ELF-1 (cell line): ENCODE measurements around the gene OGT.
"Not testable (repeated sequence)": the region's sequence is repeated elsewhere in the genome, so short reads cannot be mapped to it uniquely, and the experiment has no call there.

Experiments
- DNase-seq: peaks from one replicate; pipeline ENCODE4 v3.0.0-alpha.2; 2016; ENCODE audit warnings: low read depth, low spot score

OGT gene

DNA sequence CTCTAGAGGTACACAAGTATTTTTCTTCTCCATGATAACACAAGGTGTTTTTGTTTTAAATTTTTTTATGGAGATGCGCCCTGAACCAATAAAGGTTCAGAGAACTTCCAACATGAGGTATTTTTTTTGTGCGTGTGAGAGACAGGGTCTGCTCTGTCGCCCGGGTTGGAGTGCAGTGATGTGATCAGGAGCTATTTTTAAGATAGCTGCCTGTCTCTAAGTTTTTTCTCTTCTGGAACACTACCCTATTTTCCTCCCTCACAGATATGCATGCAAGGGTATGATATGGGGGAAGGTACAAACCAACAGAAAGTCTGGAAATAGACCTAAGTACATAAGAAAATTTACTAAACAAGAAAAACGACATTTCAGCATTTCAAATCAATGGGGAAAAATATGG lies 48.3 kb downstream of the OGT start:
- no peak for DNase-seq

DNA sequence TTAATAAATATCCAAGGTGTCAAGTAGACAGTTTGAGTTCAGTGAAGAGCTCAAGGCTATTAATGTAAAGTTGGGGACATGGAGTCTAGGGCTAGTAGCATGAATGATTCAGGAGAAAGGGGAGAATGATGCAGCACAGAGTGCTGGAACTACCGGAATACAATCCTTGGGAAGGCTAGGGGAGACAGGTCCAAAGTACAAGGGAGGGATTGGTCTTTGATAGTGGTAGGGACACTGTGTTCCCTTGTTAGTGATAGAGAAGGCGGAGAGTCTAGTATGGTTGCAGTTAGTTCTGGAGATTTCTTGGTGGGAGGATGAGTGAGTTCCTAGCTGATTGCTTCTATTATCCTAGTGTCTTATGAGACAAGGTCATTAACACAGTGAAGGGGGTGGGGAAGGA lies 54.0 kb downstream of the OGT start:
- no peak for DNase-seq

DNA sequence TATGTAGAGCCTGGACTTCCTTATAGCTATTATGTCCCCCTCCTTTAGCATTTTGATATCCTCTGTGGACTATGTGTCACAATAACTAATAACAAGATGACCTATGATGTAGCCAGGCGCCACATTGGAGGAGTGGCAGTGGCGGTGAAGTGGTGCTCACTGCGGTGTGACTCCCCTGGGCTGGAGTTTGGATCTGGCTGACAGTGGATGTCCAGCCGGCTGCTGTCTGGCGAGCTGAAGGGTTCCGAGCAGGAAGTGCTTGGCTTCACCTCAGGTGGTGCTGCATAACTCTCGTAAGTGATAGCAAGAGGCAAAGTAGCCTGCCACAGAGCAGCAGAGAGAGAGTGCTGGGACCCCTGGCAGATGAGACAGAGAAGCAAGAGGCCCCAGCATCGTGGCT lies 60.3 kb downstream of the OGT start:
- DNase-seq: not testable (repeated sequence)

DNA sequence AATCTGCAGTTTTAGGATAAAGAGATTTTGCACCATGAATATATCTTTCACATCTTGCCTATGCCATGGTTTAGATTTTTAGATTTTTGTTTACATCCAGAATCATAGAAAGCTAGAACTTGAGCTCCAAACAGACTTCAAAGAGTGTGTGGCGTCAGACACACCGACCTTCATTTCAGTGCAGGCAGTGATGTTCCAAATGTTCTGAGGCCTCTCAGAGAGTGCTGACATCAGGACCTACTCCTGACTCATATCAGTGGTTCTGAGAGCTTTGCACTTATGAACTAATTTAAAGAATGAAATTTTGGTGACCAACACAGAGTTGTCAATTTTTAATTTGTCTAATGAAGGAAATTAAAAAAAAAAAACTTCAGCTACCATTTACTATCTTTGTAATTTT lies 67.1 kb downstream of the OGT start:
- DNase-seq: no peak

DNA sequence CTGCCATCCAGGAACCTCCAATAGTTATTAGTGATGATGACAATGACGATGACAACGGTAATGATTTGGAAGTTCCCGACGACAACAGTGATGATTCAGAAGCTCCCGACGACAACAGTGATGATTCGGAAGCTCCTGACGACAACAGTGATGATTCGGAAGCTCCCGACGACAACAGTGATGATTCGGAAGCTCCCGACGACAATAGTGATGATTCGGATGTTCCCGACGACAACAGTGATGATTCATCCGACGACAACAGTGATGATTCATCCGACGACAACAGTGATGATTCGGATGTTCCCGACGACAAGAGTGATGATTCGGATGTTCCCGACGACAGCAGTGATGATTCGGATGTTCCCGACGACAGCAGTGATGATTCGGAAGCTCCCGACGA lies 70.7 kb downstream of the OGT start:
- no peak for DNase-seq

DNA sequence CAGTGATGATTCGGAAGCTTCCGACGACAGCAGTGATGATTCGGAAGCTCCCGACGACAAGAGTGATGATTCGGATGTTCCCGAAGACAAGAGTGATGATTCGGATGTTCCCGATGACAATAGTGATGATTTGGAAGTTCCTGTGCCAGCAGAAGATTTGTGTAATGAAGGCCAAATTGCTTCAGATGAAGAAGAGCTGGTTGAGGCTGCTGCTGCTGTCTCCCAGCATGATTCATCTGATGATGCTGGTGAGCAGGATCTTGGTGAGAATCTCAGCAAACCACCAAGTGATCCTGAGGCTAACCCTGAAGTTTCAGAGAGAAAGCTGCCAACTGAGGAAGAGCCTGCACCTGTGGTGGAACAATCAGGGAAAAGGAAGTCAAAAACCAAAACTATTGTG lies 71.2 kb downstream of the OGT start:
- no peak for DNase-seq

DNA sequence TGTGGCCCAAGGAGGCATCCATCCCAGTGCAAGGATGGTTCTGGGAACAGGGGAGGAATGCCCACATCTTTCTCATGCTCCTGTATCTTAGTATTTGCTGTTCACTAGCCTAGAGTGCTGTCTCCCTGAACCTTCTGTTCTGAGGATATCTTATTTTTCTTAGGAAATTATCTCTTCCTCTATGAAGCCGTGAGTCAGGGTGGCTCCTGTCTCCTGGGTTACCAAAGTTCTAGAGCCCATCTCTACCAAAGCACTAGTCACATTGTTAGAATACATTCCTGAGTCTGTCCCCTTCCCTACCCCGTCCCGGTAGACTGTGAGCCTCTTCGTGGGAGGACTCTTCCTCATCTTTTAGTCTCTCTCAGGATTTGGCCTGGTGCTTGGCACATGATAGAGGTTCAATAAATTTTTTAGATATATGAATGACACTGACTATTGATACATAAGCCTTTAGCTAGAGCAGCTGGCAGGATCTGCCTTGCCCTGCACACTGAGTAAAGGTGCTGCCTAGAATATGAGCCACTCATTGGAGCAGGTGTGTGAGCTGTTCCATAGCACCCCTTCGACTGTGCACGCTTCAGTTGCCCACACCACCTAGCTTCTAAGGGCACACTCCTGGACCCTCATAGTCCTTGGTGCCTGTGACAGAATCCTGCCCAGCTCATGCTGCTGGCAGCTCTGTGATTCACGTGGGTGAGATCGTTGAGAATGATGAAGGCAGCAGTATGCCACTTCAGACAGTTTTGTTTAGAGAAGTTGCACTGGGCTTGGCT lies 72.1 kb downstream of the OGT start:
- no peak for DNase-seq

DNA sequence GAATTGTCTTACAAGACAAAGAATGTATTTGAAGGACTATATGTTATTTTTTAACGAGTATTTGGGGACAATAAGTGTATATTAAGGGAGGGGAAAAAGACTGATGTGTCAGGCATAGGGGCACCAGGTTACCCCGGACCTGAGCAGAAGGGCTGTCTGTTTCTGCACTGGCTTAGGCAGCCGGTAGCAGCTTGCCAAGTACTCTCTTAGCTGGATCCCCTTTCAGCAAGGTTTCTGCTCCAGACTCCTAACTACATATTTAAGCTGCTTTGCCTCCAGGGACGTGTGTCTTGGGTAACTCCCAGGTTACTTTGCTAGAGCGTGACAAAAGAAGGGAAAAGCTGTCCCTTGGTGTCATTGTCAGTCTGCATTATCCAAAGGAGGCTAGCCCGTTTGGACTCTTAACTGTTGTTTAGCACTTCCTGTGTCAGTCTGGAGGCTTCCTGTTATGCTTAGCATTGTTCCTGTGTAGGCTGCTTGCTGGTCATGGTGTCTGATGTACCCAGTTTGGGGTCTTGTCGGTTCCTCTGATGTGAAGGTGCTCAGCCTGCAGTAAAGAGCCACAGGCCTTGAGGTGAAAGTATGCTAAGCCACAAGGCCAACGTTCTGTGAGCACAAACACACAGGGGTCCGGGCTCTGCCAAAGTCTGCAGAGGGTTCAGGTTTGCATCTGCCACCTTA lies 73.8 kb downstream of the OGT start:
- DNase-seq: no peak

DNA sequence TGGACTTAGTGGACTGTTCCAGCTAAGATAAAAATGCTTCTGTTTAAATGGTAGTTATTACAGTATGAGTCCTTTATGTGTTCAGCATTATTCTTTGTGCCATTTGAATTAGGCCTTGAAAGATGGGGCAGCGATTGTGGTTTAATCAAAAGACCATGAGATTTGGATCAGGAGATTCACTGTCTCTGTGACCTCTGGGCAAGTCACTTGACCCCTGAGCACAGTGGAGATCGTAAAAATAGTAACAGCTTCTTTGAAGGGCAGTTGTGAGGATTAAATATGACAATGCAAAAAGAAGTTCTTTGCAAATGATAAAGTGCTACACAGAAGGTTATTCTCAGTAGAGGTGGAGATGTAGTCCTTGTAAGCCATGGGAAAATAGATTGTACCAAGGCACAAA lies 74.6 kb downstream of the OGT start:
- no peak for DNase-seq

DNA sequence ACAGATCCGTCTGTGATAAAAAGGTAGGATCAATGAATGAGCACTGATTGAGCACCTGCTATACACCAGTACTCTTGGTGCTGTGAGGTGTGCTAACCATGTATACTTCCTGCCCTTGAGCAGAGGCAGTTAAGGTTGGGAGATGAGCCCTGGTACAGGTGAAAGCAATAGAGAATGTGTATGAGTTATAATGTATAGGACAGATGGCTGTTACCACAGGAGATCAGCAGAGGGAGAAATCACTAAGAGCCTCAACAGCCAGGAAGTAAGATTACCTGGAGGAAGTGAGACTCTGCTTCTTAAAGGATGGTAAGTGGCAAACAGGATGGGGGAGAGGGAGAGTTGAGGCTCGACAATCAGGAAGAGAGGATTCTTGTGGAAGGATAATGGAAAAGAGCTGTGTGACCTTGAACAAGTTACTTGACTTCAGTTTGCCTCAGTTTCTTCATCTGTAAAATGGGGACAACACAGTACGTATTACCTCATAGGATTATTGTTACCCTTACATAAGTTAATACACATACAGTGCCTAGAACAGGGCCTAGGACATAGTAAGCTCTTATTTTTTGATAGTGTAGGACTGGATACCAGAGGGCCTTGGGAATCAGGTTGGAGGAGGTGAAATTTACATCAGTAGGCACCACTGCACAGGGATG lies 76.3 kb downstream of the OGT start:
- no peak for DNase-seq

DNA sequence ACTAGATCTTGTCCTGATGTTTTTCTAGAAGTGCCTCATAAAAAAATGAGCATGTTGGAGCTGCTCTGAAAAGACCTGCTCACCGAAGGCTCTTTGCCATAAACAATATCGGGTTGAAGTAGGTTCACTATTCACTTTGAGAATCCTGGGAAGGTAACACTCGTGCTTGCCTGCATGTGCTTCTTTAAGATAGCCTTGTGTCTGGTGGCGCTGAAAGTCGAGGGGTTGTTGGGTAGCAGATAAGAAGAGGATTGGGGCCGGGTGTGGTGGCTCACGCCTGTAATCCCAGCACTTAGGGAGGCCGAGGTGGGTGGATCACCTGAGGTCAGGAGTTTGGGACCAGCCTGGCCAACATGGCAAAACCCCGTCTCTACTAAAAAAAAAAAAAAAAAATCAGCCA lies 78.8 kb downstream of the OGT start:
- DNase-seq: not testable (repeated sequence)

DNA sequence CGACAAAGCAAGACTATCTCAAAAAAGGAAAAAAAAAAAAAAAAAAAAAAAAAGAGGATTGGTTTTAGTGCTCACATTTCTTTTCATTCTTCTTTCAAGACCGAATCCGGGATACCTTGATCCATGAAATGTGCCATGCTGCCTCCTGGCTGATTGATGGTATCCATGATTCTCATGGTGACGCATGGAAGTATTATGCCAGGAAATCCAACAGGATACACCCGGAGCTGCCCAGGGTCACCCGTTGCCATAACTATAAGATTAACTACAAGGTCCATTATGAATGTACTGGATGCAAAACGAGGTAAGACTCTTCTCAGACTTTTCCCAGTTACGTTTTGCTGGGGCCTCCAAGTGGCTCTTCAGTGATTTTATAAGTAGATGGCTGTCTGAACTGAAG lies 79.4 kb downstream of the OGT start:
- DNase-seq: no peak

DNA sequence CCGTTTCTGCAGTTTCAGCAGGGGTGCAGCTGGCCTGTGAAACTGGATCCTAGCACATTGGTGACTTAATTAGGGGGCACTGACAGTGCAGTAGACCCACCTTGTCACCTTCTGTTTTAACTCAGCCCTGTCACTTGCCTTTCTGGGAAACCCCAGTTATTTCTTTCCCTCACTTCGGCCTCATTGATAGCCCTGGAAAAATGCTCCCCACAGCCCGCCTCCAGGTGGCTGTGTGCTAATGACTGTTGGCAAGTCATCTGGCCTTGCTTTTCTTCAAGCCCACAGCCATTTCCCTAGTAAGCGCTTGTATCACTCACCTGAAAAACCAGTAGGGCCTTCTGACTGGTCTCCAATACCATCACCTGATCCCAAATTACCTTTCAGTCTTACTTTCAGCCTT lies 82.2 kb downstream of the OGT start:
- DNase-seq: no peak

DNA sequence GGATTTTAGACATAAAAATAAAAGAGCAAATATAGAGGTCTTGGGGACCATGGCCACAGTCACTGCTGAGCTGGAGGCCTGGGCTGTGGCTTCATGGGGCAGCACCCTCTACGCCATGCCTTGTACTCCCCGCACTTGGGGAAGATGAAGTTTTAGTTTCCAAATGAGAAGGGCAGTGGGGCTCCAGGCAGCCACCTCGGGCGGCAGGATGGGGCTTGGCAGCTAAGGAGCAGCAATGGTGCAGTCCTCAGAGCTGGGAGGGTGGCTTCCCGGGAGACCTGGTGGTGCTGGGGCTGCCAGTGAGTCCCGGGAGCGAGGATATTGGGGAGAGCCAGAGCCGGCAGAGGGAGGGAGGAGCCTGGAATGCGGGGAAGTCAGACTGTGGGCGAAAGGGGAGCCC lies 83.0 kb downstream of the OGT start:
- no peak for DNase-seq

DNA sequence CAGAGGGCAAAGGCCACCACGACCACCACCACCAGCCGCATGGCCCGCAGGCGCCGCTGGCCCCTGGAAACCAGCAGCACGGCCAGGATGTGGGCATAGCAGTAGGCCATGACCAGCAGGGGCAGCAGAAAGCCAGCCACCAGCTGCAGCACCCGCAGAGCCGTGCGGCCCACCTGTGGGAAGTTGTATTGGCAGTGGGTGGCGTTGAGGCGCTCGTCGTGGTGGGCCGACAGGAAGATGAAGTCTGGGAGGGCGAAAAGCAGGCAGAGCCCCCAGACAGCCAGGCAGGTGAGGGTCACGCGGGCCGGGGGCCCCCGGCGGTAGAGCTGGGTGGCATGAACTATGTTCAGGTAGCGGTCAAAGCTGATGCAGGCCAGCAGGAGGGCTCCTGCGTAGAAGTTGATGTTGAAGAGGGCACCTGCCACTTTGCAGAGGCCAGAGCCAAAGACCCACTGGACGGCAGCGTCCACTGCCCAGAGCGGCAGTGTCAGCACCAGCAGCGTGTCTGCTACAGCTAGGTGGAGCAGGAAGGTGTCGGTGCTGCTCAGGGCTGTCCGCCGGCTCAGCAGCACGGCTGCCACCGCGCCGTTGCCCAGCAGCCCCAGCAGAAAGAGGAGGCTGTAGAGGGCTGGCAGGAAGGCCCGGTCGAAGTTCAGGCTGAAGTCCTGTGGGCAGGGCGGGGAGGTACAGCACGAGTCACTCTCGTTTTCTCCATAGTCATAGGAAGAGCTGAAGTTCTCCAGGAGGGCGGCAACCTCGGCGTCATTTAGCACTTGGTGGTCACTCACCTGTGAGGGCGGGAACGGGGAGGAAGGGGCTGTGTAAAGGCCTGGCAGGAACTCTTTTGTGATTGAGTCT lies 84.0 kb downstream of the OGT start:
- no peak for DNase-seq

DNA sequence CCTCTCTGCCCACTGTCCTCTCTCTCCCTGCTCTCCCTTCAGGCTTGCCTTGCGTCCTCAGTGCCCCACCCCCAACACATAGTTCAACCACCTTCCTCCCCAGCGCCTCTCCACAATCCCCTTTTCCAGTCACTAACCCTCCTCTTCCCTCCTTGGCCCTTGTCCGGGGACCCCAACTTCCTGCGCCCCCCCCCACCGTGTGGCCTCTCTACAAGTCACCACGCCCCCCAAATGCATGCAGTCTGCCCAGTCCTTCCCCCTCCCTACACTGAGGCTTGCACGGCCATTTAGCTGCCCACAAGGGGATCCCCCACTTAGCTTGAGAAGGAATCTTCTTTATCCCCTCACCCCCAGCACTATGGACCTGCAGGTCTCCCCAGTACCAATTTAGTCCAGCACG lies 84.8 kb downstream of the OGT start:
- DNase-seq: no peak

DNA sequence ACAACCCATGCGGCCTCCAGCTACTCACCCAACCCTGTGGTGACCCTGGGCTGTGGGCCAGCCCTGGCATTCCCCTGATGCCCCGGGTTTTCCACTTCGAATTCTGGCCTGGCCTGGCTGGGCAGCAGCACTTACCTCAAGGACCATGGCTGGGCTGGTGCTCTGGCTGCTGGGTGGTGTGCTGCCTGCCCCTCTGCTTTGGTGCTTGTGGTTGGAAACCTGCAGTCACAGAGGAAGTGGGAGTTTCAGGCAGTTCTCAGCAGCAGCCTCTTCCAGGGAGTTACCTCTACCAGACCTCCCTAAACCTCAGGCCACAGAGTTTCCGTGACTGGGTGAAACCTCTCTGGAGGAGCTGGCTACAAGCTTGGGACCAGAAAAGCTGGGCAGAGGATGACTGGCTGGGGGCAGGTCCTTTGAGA lies 85.4 kb downstream of the OGT start, which contains the start of gene CXCR3:
TSS of gene CXCR3 (minus strand) at position 209 of the 419 bp plus-strand sequence. CDS start at position 147, 62 bp downstream.
- DNase-seq: no peak

DNA sequence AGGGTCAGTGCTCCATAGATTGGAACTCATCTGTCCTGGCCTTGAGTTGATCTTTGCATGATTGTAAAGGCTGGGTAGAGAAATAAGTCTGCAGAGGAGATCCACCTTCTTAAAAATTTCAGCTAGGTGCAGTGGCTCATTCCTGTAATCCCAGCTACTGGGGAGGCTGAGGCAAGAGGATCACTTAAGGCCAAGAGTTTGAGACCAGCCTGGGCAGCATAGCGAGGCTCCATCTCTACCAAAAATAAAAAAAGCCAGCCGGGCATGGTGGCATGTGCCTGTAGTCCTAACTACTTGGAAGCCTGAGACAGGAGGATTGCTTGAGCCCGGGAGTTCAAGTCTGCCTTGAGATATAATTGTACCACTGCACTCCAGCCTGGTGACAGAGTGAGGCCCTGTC lies 85.9 kb downstream of the OGT start:
- DNase-seq: no peak

DNA sequence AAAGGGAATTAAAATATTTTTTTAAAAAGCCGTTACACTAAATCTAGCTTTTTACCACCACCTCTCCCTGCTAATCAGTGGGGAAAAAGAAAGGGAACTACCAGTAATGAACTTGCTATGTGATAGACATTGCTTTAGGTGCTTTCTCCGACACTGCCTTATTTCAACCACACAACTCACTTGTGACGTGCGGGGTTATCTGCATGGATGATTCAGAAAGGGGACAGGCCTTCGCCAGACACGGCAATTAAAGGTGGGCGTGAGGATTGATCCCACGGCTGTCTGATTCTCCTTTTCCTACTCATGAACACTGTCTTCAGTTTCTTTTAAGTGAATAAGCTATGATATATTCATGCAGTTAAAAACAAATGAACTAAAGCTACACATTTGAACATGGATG lies 86.3 kb downstream of the OGT start:
- no peak for DNase-seq

DNA sequence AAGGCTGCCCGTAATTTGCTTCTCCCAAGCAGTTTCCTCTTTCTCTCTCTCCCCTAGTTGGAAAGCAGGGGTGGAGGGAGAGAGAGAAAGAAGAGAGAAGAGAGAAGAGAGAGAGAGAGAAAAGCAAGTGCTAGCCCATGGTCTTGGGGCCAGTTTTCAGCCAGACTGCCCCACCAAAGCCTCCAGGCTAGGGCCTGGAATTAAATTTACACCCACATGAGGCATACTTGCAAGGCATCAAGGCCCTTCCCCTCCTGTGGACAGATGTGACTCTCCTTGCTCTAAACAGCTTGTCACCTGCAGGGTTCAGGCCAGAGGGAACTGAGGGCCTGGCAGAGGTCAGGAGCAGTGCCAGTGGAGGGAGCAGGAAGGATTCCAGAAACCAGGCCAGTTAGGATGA lies 87.1 kb downstream of the OGT start:
- no peak for DNase-seq

DNA sequence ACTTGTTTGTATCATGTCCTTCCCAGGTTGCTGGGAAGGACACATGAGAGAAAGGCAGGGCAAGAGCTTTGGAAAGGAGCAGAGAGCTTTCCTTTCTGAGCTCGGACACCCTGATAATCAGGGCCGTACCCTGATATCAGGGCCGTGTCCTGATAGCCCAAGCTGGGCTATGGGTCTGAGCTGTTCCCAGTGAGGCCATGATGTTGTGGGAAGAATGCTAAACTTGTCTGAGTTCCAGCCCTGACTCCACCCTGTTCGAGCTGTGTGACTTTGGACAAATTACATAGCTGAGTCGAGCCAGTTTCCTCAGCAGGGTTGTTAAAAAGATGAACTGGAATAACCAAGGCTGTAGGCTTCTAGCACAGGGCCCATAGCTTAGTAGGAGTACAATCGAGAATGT lies 88.7 kb downstream of the OGT start:
- no peak for DNase-seq

DNA sequence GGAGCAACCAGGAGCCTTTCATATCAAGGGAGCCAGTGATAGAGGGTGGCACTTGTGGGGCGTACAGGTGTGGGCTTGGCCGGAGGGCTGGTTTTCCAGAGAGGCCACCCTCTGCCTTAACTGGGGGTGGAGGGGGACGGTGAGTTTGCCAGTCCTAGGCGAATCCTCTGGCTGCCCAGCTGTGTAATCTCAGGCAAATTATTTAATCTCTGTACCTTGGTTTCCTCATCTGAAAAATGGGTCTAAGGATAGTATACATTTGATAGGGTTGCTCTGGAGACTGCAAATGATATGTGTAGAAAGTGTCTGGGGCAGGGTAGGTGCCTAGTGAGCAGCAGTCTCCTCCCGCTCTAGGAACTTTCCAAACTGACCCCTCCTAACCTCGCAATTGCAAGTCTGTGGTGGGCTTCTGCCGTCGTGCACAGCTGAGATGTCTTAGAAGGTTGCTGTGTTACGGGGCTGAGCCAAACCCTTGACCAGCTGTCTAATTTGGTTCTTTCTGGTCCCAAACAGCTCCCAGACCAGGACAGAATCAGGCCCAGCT lies 89.2 kb downstream of the OGT start:
- DNase-seq: no peak
